ENCODE measurements around the gene MDP1. TPM values are rescaled to one million over a fixed set of nuclear protein-coding genes. Genes with fewer than 3 reads are reported as not detected.

Gene MDP1
- total and polyA plus RNA-seq, 10 of the 15 experiments (the other 5 are each of a cell fraction or from before 2014, with no cell fraction given): 10.4 to 45.8 (median 23.5) TPM

DNA sequence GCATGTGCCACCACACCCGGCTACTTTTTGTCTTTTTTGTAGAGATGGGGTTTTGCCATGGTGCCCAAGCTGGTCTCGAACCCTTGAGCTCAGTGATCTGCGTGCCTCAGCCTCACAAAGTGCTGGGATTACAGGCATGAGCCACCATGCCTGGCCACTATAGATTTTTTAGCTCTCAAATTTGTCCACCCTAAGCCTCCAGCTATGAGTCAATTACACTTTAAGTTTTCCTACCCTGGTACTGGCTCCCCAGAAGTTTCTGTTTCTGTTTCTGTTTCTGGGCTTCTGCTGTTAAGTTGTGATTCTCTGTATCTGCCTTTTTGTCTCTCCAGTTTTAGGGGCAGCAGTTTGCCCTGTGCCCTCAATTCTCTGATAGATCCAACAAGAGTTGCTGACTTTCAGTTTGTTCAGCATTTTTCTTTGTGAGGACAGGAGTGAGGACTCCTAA, 30.9 kb upstream of the MDP1 start (continued):
- TF ChIP-seq, protein P1, sequence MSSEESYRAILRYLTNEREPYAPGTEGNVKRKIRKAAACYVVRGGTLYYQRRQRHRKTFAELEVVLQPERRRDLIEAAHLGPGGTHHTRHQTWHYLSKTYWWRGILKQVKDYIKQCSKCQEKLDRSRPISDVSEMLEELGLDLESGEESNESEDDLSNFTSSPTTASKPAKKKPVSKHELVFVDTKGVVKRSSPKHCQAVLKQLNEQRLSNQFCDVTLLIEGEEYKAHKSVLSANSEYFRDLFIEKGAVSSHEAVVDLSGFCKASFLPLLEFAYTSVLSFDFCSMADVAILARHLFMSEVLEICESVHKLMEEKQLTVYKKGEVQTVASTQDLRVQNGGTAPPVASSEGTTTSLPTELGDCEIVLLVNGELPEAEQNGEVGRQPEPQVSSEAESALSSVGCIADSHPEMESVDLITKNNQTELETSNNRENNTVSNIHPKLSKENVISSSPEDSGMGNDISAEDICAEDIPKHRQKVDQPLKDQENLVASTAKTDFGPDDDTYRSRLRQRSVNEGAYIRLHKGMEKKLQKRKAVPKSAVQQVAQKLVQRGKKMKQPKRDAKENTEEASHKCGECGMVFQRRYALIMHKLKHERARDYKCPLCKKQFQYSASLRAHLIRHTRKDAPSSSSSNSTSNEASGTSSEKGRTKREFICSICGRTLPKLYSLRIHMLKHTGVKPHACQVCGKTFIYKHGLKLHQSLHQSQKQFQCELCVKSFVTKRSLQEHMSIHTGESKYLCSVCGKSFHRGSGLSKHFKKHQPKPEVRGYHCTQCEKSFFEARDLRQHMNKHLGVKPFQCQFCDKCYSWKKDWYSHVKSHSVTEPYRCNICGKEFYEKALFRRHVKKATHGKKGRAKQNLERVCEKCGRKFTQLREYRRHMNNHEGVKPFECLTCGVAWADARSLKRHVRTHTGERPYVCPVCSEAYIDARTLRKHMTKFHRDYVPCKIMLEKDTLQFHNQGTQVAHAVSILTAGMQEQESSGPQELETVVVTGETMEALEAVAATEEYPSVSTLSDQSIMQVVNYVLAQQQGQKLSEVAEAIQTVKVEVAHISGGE (CRISPR knock-in tag; IDR thresholded peaks at IDR 0.05): no peak
- TF ChIP-seq, protein P2, sequence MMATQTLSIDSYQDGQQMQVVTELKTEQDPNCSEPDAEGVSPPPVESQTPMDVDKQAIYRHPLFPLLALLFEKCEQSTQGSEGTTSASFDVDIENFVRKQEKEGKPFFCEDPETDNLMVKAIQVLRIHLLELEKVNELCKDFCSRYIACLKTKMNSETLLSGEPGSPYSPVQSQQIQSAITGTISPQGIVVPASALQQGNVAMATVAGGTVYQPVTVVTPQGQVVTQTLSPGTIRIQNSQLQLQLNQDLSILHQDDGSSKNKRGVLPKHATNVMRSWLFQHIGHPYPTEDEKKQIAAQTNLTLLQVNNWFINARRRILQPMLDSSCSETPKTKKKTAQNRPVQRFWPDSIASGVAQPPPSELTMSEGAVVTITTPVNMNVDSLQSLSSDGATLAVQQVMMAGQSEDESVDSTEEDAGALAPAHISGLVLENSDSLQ (IDR thresholded peaks at IDR 0.05): peak; percentile 41; the same call in 1 of the 2 replicates
- TF ChIP-seq DPF2 (IDR thresholded peaks at IDR 0.05) (peak; percentile 63), NR2F1 (conservative IDR thresholded peaks at IDR 0.05) (no peak), JUND (IDR thresholded peaks at IDR 0.05; ENCODE audit: low read depth, low read length) (no peak), MTA2 (IDR thresholded peaks at IDR 0.05; ENCODE audit: low read depth) (peak; percentile 35; the same call in 1 of the 2 replicates), EGR1 (IDR thresholded peaks at IDR 0.05; ENCODE audit: borderline replicate concordance in 1 of 2, low read depth in 2 of 2, low read length in 2 of 2) (no peak), TCF3 (IDR thresholded peaks at IDR 0.05; ENCODE audit: borderline replicate concordance, insufficient read depth, low read depth, low read length) (no peak), ATF7 (IDR thresholded peaks at IDR 0.05; ENCODE audit: low read depth) (peak; percentile 34; the same call in 1 of the 2 replicates), FOS (IDR thresholded peaks at IDR 0.05; ENCODE audit: borderline replicate concordance, extremely low read depth, insufficient read length) (no peak), HCFC1 (IDR thresholded peaks at IDR 0.05; ENCODE audit: low read length) (no peak), ZNF622 (IDR thresholded peaks at IDR 0.05) (no peak), IKZF1 (conservative IDR thresholded peaks at IDR 0.05) (peak; percentile 53; the same call in 1 of the 2 replicates), JUNB (IDR thresholded peaks at IDR 0.05) (peak; percentile 48; the same call in 1 of the 2 replicates), NRF1 (conservative IDR thresholded peaks at IDR 0.05; ENCODE audit: low read depth, low read length) (no peak), ZNF274 (IDR thresholded peaks at IDR 0.05; ENCODE audit: insufficient read depth, insufficient read length) (no peak), HDAC6 (IDR thresholded peaks at IDR 0.05; ENCODE audit: unreplicated experiment) (no peak)
- TF ChIP-seq, protein P3, sequence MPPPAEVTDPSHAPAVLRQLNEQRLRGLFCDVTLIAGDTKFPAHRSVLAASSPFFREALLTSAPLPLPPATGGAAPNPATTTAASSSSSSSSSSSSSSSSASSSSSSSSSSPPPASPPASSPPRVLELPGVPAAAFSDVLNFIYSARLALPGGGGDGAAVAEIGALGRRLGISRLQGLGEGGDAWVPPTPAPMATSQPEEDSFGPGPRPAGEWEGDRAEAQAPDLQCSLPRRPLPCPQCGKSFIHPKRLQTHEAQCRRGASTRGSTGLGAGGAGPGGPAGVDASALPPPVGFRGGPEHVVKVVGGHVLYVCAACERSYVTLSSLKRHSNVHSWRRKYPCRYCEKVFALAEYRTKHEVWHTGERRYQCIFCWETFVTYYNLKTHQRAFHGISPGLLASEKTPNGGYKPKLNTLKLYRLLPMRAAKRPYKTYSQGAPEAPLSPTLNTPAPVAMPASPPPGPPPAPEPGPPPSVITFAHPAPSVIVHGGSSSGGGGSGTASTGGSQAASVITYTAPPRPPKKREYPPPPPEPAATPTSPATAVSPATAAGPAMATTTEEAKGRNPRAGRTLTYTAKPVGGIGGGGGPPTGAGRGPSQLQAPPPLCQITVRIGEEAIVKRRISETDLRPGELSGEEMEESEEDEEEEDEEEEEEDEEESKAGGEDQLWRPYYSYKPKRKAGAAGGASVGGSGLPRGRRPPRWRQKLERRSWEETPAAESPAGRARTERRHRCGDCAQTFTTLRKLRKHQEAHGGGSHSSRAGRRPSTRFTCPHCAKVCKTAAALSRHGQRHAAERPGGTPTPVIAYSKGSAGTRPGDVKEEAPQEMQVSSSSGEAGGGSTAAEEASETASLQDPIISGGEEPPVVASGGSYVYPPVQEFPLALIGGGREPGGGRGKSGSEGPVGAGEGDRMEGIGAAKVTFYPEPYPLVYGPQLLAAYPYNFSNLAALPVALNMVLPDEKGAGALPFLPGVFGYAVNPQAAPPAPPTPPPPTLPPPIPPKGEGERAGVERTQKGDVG (CRISPR knock-in tag; IDR thresholded peaks at IDR 0.05): no peak
- TF ChIP-seq, protein P4, sequence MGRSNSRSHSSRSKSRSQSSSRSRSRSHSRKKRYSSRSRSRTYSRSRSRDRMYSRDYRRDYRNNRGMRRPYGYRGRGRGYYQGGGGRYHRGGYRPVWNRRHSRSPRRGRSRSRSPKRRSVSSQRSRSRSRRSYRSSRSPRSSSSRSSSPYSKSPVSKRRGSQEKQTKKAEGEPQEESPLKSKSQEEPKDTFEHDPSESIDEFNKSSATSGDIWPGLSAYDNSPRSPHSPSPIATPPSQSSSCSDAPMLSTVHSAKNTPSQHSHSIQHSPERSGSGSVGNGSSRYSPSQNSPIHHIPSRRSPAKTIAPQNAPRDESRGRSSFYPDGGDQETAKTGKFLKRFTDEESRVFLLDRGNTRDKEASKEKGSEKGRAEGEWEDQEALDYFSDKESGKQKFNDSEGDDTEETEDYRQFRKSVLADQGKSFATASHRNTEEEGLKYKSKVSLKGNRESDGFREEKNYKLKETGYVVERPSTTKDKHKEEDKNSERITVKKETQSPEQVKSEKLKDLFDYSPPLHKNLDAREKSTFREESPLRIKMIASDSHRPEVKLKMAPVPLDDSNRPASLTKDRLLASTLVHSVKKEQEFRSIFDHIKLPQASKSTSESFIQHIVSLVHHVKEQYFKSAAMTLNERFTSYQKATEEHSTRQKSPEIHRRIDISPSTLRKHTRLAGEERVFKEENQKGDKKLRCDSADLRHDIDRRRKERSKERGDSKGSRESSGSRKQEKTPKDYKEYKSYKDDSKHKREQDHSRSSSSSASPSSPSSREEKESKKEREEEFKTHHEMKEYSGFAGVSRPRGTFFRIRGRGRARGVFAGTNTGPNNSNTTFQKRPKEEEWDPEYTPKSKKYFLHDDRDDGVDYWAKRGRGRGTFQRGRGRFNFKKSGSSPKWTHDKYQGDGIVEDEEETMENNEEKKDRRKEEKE (IDR thresholded peaks at IDR 0.05): no peak
- TF ChIP-seq, protein P5, sequence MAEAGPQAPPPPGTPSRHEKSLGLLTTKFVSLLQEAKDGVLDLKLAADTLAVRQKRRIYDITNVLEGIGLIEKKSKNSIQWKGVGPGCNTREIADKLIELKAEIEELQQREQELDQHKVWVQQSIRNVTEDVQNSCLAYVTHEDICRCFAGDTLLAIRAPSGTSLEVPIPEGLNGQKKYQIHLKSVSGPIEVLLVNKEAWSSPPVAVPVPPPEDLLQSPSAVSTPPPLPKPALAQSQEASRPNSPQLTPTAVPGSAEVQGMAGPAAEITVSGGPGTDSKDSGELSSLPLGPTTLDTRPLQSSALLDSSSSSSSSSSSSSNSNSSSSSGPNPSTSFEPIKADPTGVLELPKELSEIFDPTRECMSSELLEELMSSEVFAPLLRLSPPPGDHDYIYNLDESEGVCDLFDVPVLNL (IDR thresholded peaks at IDR 0.05; ENCODE audit: low read depth, low read length): no peak

All from GM12878 (cell line).